CD4-positive, alpha-beta T cell treated with Interferon alpha-2 for 1 hour (primary cell): ENCODE measurements around the gene USP3.
"Not testable (repeated sequence)": the region's sequence is repeated elsewhere in the genome, so short reads cannot be mapped to it uniquely, and the experiment has no call there.

Source experiments
- DNase-seq, 2 donors: peaks; one replicate each; pipeline ENCODE4 v3.0.0-alpha.2; 2020 to 2022

The USP3 gene

GRCh38 chr15:63617147-63617546 is 112.8 kb downstream of the USP3 start:
- not testable (repeated sequence) for DNase-seq

DNA sequence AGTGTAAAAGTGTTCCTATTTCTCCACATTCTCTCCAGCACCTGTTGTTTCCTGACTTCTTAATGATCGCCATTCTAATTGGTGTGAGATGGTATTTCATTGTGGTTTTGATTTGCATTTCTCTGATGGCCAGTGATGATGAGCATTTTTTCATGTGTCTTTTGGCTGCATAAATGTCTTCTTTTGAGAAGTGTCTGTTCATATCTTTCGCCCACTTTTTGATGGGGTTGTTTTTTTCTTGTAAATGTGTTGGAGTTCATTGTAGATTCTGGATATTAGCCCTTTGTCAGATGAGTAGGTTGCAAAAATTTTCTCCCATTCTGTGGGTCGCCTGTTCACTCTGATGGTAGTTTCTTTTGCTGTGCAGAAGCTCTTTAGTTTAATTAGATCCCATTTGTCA is 113.2 kb downstream of the USP3 start:
- DNase-seq = not testable (repeated sequence)

GRCh38 chr15:63620760-63621159 is 116.4 kb downstream of the USP3 start:
- not testable (repeated sequence) for DNase-seq

DNA sequence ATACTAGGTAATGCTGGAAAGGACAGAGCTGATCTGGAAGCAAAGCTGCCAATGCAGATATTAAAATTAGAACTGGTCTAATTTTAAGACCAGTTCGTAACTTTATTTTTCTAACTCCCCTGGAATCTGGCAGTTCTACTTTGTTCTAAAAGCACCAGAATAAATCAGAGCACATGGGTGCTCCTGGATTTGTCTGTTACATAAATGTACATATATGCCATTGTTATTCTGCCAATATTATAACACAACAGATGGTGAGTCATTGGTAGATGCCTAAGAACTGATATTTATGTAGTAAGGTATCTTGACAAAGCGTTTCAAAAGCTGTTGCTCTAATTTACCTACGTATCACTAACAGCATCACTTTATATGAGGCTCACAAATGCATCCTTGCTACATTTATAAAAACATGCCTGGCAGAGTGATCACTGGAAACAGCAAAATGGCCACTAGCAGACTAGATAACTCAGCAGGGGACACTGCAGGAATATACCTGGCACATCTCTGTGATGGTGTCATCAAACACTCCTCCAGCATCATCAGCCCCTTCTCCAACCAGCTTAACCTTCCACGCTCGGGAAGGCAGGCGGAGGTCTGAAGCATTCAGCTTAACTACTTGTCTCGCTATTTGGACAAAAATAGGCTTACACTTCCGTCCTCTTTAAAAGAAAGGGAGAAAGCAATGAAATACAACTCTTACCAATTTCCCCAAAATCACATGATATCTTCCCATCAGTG is 119.0 kb downstream of the USP3 start:
- DNase-seq = no peak

DNA sequence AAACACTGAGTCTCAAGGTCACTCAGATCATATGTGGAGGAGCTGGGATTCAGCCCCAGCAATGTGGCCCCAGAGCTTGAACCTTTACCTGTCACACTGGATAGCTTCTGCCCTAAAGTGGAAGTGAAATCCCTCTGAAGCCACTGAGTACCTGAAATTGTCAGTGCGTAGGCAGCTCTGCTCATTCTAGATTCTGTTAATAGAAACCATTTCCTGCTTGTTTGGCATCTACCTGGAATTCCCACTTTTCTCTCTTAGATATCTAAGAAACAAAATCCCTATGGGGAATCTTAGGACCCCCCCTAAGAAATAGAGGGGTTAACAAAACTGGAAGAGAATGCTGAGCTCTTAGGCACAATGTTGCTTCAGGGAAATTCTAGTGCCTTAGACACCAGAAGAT is 122.6 kb downstream of the USP3 start:
- DNase-seq = no peak

DNA sequence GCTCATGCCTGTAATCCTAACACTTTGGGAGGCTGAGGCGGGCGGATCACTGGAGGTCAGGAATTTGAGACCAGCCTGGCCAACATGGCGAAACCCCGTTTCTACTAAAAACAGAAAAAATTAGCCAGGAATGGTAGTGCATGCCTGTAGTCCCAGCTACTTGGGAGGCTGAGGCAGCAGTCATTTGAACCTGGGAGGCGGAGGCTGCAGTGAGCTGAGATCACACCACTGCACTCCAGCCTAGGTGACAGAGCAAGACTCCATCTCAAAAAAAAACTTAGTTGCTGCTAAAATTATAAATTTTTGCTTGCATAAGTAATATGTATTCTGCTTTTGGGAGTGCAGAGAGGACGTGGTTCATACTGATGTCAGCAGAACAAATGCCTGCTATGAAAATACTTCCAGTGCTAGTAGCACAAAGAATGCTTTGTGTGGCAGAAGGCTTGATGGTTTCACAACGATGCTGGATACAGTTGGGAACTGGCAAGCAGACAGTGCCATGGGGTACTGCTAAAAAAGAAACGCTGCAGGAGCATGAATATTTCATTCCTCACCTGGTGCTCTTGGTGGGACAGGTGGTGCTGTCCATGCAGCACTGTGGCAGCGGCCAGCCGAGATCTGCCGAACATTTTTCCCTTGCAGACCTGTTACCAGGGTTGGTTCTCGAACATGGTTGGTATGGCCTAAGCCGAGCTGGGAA is 123.9 kb downstream of the USP3 start:
- no peak for DNase-seq

DNA sequence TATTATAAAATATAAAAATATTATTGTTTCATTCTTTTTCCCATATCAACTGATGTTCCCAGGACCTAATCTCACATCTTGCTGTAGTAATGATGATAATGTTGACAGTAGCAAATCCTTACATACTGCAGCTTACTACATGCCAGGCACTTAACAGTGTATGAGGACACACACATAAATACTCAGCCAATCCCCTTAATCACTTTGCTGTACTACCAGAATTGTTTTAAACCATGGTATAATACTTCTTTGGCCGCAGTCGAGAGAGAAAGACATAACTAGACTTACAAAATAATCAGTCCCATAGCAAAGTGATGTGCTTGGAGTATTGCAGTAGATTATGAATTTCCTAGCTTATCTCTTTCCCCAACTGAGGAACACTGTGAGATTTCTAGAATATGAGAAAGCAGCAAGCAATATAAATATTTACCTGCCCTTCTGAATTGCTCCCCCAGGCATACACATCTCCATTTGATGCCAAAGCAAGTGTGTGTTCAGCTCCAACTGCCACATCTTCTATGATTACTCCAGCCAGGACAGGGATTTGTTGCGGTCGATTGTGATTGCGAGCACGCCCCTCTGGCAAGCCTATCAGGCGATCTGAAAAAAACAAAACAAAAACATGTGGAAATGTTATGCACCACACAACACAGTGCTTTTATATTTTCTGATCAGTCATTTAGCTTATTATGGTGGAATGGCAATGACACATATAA is 125.8 kb downstream of the USP3 start:
- no peak for DNase-seq

- no peak for DNase-seq
Measured at GRCh38 chr15:63633312-63633711, 128.9 kb downstream of the USP3 start.

DNA sequence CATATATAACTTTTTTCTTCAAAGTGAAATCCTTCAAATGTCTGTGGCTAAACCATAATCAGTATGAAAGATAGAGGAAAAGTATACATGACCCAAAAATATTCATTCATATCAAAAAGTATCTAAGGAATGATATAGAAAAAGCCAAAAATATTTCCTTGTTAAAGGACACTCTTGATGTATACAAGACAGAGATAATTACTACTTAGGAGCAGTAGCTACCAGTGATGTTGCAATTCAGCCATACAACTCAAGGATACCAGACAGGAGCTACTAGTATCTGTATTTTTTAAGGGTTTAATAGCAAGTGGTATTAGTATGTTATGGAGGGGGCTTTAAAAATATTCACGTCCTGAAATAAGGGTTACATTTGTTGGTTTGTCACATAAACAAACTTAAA is 129.8 kb downstream of the USP3 start:
- DNase-seq = no peak

DNA sequence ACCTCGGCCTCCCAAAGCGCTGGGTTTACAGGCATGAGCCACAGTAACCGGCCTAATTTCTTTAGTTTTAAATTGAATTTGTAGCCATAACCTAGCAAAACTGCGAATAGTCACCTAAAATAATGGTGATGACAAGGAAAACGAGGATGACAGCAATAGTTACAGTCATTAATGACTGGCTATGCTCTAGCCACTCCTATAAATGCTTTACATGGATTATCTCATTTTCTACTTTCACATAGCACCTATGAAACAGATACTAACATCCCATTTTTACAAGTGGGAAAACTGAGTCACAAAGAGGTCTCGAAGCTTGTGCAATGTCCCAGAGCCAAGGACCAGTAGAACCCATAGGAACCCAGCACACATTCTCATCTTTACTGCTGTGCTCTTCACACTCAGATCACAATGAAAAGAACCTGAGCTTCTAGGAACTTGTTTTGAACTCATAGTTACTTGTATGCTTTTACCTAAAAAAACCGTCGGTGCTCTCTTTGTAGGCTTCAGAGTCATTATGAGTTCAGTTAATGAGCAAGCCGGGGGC is 132.2 kb downstream of the USP3 start:
- DNase-seq = no peak

- no peak for DNase-seq
Measured at GRCh38 chr15:63638839-63639238, 134.4 kb downstream of the USP3 start.

- no peak for DNase-seq
Measured at GRCh38 chr15:63640146-63640545, 135.8 kb downstream of the USP3 start.
